Measurements from ENCODE around the gene MYO19. TPM values are rescaled to one million over a fixed set of nuclear protein-coding genes. Genes with fewer than 3 reads are reported as not detected.

MYO19 gene
- total and polyA plus RNA-seq, 2 of the 4 experiments (the other 2 are of a cell fraction) = 35.8 to 55.6 TPM

DNA sequence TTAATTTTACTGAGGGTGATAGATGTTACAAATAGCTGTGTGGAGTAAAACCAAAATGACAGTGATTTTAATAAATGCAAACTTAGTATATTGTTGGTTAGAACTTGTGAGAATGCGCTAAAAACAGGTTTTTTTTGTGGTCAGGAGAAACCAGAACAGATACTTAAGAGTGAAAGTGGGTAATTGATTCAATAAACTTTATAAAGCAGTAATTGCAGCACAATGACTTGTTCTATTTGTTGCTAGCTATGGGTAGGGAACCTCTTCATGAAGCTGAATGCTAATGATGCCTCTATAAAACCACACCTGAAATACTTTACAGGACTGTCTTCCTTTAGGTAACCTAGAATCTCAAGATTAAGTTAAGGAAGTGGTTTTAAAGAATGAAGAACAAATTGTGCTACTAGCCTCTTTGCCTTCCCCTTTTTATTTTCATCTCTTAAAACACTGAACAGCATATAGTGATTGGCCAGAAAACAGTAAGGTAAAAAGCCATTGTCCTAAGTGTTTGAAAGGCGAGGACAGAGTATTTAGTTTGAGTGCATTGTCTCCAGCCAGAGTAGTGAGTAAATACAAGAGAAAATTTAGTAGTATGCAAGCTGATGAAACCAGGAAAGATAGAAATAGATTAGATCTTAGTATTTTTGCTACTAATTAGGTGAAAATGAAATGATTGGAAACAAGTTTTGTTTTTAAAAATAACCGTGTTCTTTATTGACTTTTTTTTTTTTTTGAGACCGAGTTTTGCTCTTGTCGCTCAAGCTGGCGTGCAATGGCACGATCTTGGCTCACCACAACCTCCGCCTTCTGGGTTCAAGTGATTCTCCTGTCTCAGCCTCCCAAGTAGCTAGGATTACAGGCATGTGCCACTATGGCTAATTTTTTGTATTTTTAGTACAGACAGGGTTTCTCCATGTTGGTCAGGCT is 16.1 kb upstream of the MYO19 start:
- H4K8ac ChIP-seq (ENCODE audit: low read depth in 2 of 2, low read length in 2 of 2) = no peak overlapping the region
- H2BK5ac ChIP-seq (ENCODE audit: low read depth, low read length, poor library complexity, severe bottlenecking) = no peak overlapping the region
- H2BK15ac ChIP-seq (ENCODE audit: low read depth, low read length) = no peak overlapping the region
- CTCF ChIA-PET = no interaction called here
- H3K4ac ChIP-seq (ENCODE audit: low read depth, low read length) = no peak overlapping the region
- no peak overlapping the region for H2BK20ac ChIP-seq (ENCODE audit: low read depth, low read length)
- no peaks in the 10 kb centered on the region for H3K9me3 ChIP-seq (ENCODE audit: control insufficient read depth, insufficient read depth, low read length)
- no peak overlapping the region for H2BK120ac ChIP-seq (ENCODE audit: low read depth, low read length)
- H4K5ac ChIP-seq (ENCODE audit: low read depth, low read length) = no peak overlapping the region
- no peaks in the 10 kb centered on the region for H3K9me1 ChIP-seq (ENCODE audit: insufficient read depth, low read length)
- H3K56ac ChIP-seq (ENCODE audit: extremely low read depth, insufficient read depth, low read length) = no peak overlapping the region
- H2AK9ac ChIP-seq (replicated peaks; ENCODE audit: low read depth, low read length, poor library complexity) = no peak overlapping the region
- H3K27me3 ChIP-seq (ENCODE audit: control insufficient read depth, insufficient read depth, low read length) = no peaks in the 10 kb centered on the region
- intact Hi-C loops (cut with micrococcal nuclease) (no loop called here), dilution Hi-C loops (cut with HindIII; ENCODE audit: low sequenced_read_pairs, unreplicated experiment) (no loop called here), in situ Hi-C loops (cut with MboI; ENCODE audit: low sequenced_read_pairs) (no loop called here)
- no peak overlapping the region for H4K91ac ChIP-seq (ENCODE audit: insufficient read depth, low read depth, low read length)
- no peak overlapping the region for H3K27ac ChIP-seq (ENCODE audit: insufficient read depth, low read length)
- H3K18ac ChIP-seq (ENCODE audit: low read depth, low read length) = no peak overlapping the region
- H2AFZ ChIP-seq (replicated peaks; ENCODE audit: low read length, poor library complexity) = no peak overlapping the region
- peaks cover 11% of the 10 kb centered on the region for H3K36me3 ChIP-seq (ENCODE audit: control insufficient read depth, insufficient read depth, low read length)
- H3K4me3 ChIP-seq (ENCODE audit: insufficient read depth, low read depth, low read length) = no peak overlapping the region
- POLR2A ChIA-PET (ENCODE audit: unreplicated experiment) = interaction anchor here (0.6 kb wide), 1 partner anchor 65 kb away, joined by 3 read pairs; no protein-coding TSS in a partner anchor
- no peak overlapping the region for H3K4me2 ChIP-seq (ENCODE audit: low read depth, low read length)
- H2AK5ac ChIP-seq (ENCODE audit: low read depth, low read length) = no peak overlapping the region
- WGBS, 2 experiments (ENCODE audit: extremely low coverage in 2 of 2, insufficient read length in 1 of 2) = 100% methylated on average over 1 of the region's 8 CpGs; no CpG with 5 or more reads in 1 of the 2 experiments
- no peaks in the 10 kb centered on the region; the same call in 1 of the 2 replicates for H3K4me1 ChIP-seq (ENCODE audit: control insufficient read depth, insufficient read depth, low read length)
- H3K79me1 ChIP-seq (ENCODE audit: low read depth in 1 of 2, low read length in 2 of 2) = peaks cover 4 to 16% of the 10 kb centered on the region in 2 experiments; a peak in 3 of 4 replicates
- DNase-seq (no peak), ATAC-seq (ENCODE audit: low read depth) (no peak)
- peaks cover 95% of the 10 kb centered on the region for H4K20me1 ChIP-seq (ENCODE audit: insufficient read depth, low read length)
- H3K14ac ChIP-seq (replicated peaks; ENCODE audit: low read depth, low read length) = no peak overlapping the region
- no peak overlapping the region for H3K23ac ChIP-seq (ENCODE audit: low read depth, low read length)
- no peak overlapping the region for H3K9ac ChIP-seq (ENCODE audit: low read depth, low read length)
- no TSS peak for BruUV-seq (replicated peaks)
- no peak for TF ChIP-seq FOS (IDR thresholded peaks at IDR 0.05; ENCODE audit: low read depth, low read length)
- no peak for TF ChIP-seq NFE2L2 (IDR thresholded peaks at IDR 0.05; ENCODE audit: low read depth, low read length)
- no peak for TF ChIP-seq MAZ (IDR thresholded peaks at IDR 0.05; ENCODE audit: borderline replicate concordance, low read depth, low read length)
- no peak for TF ChIP-seq RFX5 (IDR thresholded peaks at IDR 0.05; ENCODE audit: low read depth, low read length)
- TF ChIP-seq, protein P1, sequence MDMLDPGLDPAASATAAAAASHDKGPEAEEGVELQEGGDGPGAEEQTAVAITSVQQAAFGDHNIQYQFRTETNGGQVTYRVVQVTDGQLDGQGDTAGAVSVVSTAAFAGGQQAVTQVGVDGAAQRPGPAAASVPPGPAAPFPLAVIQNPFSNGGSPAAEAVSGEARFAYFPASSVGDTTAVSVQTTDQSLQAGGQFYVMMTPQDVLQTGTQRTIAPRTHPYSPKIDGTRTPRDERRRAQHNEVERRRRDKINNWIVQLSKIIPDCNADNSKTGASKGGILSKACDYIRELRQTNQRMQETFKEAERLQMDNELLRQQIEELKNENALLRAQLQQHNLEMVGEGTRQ (IDR thresholded peaks at IDR 0.05; ENCODE audit: low read depth, low read length) = no peak

Data from IMR-90 (cell line).